Activated B cell treated with CpG ODN at 0.5 μM for 24 hours (primary cell): ENCODE data around the gene P2RX4. TPM values are rescaled to one million over a fixed set of nuclear protein-coding genes. Genes with fewer than 3 reads are reported as not detected.

Experiments used
- ATAC-seq: fragments of 200-7000 bp; cut with Tn5 transposase; one replicate; pipeline ENCODE4 v1.10.0; 2021; ENCODE audit warnings: low read depth, mild to moderate bottlenecking, moderate library complexity
- CTCF ChIA-PET: fragments of 350-600 bp; sonication (Branson Sonifier 250); formaldehyde crosslinking; loops from one replicate; lab custom pipeline; 2021; ENCODE audit warnings: antibody characterized with exemption; lab: Charles Lee
- POLR2A ChIA-PET: fragments of 350-600 bp; sonication (Branson Sonifier 250); formaldehyde crosslinking; loops from one replicate; lab custom pipeline; 2021; ENCODE audit warnings: antibody characterized with exemption; lab: Charles Lee
- DNase-seq: peaks from one replicate; pipeline ENCODE4 v3.0.0; 2022
- H3K27ac Mint-ChIP-seq: one replicate; pipeline ENCODE4 v1.8.0; 2020; ENCODE audit warnings: mixed read lengths
- H3K27me3 Mint-ChIP-seq: one replicate; pipeline ENCODE4 v1.8.0; 2021; ENCODE audit warnings: mixed read lengths
- H3K36me3 Mint-ChIP-seq: one replicate; pipeline ENCODE4 v1.8.0; 2021; ENCODE audit warnings: low read depth, mixed read lengths
- H3K4me1 Mint-ChIP-seq: one replicate; pipeline ENCODE4 v1.8.0; 2021; ENCODE audit warnings: mixed read lengths
- H3K4me3 Mint-ChIP-seq: one replicate; pipeline ENCODE4 v1.8.0; 2020; ENCODE audit warnings: mild to moderate bottlenecking, mixed read lengths
- H3K9me3 Mint-ChIP-seq: one replicate; pipeline ENCODE4 v1.8.0; 2020; ENCODE audit warnings: mixed read lengths
- CTCF ChIP-seq: fragments of 200-600 bp; IDR thresholded peaks from one replicate; pipeline ENCODE4 v1.8.0; 2022; ENCODE audit warnings: antibody characterized with exemption, mild to moderate bottlenecking
- intact Hi-C: fragments of 100-400 bp; cut with micrococcal nuclease; formaldehyde crosslinking; loops from one replicate; pipeline ENCODE4 v1.15.1; 2024
- total RNA-seq: library from RNA; stranded (reverse); gene quantifications from 2 replicates; pipeline ENCODE4 v1.2.3, GENCODE V29; 2022

P2RX4 gene
- total RNA-seq, 1 donor from 2014 or later = 17.0 TPM

- intact Hi-C loops = no loop called here
- Mint-ChIP-seq H3K4me1 (peaks cover 11% of the 10 kb centered on the region), H3K4me3 (no peak overlapping the region), H3K9me3 (no peaks in the 10 kb centered on the region), H3K36me3 (peaks cover 44% of the 10 kb centered on the region), H3K27ac (no peak overlapping the region), H3K27me3 (no peaks in the 10 kb centered on the region)
- TF ChIP-seq CTCF = no peak
- ATAC-seq (no peak), DNase-seq (no peak)
- CTCF ChIA-PET = no interaction called here
- POLR2A ChIA-PET = no interaction called here
These were observed 63.5 kb downstream of the P2RX4 start for GRCh38 chr12:121273364-121273896.

- CTCF ChIA-PET = no interaction called here
These were observed 64.3 kb downstream of the P2RX4 start for GRCh38 chr12:121274036-121274763.

GRCh38 chr12:121277374-121277759 lies 67.4 kb downstream of the P2RX4 start:
- H3K4me1 Mint-ChIP-seq = peaks cover 11% of the 10 kb centered on the region
- no peaks in the 10 kb centered on the region for H3K9me3 Mint-ChIP-seq
- DNase-seq (no peak), ATAC-seq (peak; percentile 20)
- CTCF ChIA-PET = no interaction called here
- H3K27me3 Mint-ChIP-seq = no peaks in the 10 kb centered on the region
- intact Hi-C loops = loop anchor here (2.0 kb wide), 1 partner anchor 19 kb away; the partner anchor contains the start of gene CAMKK2
- H3K27ac Mint-ChIP-seq = peak overlapping the region; percentile 85
- POLR2A ChIA-PET = interaction anchor here (0.7 to 1.4 kb wide), 3 partner anchors 18 to 386 kb away, joined by 4 to 6 read pairs (median 4); partner anchors contain the start of gene CAMKK2
- H3K4me3 Mint-ChIP-seq = peak overlapping the region; percentile 12
- peaks cover 32% of the 10 kb centered on the region for H3K36me3 Mint-ChIP-seq
- no peak for TF ChIP-seq CTCF

More at GRCh38 chr12:121274036-121274763, 64.3 kb downstream of the P2RX4 start:
- no peak for TF ChIP-seq CTCF
- ATAC-seq (no peak), DNase-seq (no peak)
- no peaks in the 10 kb centered on the region for H3K9me3 Mint-ChIP-seq
- H3K27ac Mint-ChIP-seq = no peak overlapping the region
- no peaks in the 10 kb centered on the region for H3K27me3 Mint-ChIP-seq
- H3K4me1 Mint-ChIP-seq = peaks cover 11% of the 10 kb centered on the region
- POLR2A ChIA-PET = interaction anchor here (0.6 kb wide), 1 partner anchor 982 kb away, joined by 3 read pairs; no protein-coding TSS in a partner anchor
- H3K4me3 Mint-ChIP-seq = no peak overlapping the region
- peaks cover 40% of the 10 kb centered on the region for H3K36me3 Mint-ChIP-seq
- intact Hi-C loops = no loop called here

GRCh38 chr12:121278169-121279070 lies 68.5 kb downstream of the P2RX4 start:
- POLR2A ChIA-PET = no interaction called here
- H3K4me1 Mint-ChIP-seq = peaks cover 11% of the 10 kb centered on the region

More at GRCh38 chr12:121278169-121279070, 68.5 kb downstream of the P2RX4 start:
- H3K27ac Mint-ChIP-seq = peak overlapping the region; percentile 24
- no peaks in the 10 kb centered on the region for H3K9me3 Mint-ChIP-seq
- no peaks in the 10 kb centered on the region for H3K27me3 Mint-ChIP-seq
- no peak for DNase-seq
- intact Hi-C loops = no loop called here
- CTCF ChIA-PET = no interaction called here
- peaks cover 28% of the 10 kb centered on the region for H3K36me3 Mint-ChIP-seq
- H3K4me3 Mint-ChIP-seq = no peak overlapping the region
- ATAC-seq = no peak
- no peak for TF ChIP-seq CTCF
